ENCODE results near the gene ADAM22. TPM values are rescaled to one million over a fixed set of nuclear protein-coding genes. Genes with fewer than 3 reads are reported as not detected.

Gene ADAM22
- polyA plus RNA-seq, 1 of the 3 experiments (the other 2 are of a cell fraction), result 3.0 TPM

GRCh38 chr7:87966271-87966670, 32.2 kb downstream of the ADAM22 start (continued):
- TF ChIP-seq ZBTB33 (IDR thresholded peaks at IDR 0.05; ENCODE audit: borderline replicate concordance, low read depth) (no peak), MXI1 (IDR thresholded peaks at IDR 0.05; ENCODE audit: low read depth, low read length) (no peak), EZH2phosphoT487 (IDR thresholded peaks at IDR 0.05; ENCODE audit: borderline replicate concordance, low read depth) (no peak), REST (IDR thresholded peaks at IDR 0.05; ENCODE audit: low read depth, low read length) (no peak), IRF3 (IDR thresholded peaks at IDR 0.05; ENCODE audit: low read depth, low read length) (no peak), USF1 (IDR thresholded peaks at IDR 0.05; ENCODE audit: borderline replicate concordance, low read depth) (no peak)

- Histone ChIP-seq H3K79me2 (ENCODE audit: insufficient read depth) (no peaks in the 10 kb centered on the region), H3K4me2 (no peak overlapping the region), H3K4me3 (ENCODE audit: low read depth in 2 of 2, low read length in 1 of 2) (no peak overlapping the region), H2AFZ (ENCODE audit: low read depth) (no peak overlapping the region), H3K9me2 (no peaks in the 10 kb centered on the region), H3F3A (replicated peaks; ENCODE audit: insufficient read depth) (no peaks in the 10 kb centered on the region), H3K9me3 (no peaks in the 10 kb centered on the region), H3K36me3 (replicated peaks in 1 of 2; ENCODE audit: control insufficient read depth in 1 of 2, insufficient read depth in 2 of 2, low read length in 1 of 2) (no peaks in the 10 kb centered on the region), H3K9ac (no peak overlapping the region), H4K20me1 (ENCODE audit: insufficient read depth) (no peaks in the 10 kb centered on the region), H3K27me3 (ENCODE audit: insufficient read depth) (no peaks in the 10 kb centered on the region), H3K4me1 (ENCODE audit: control insufficient read depth in 1 of 2, insufficient read depth in 2 of 2, low read depth in 1 of 2, low read length in 1 of 2) (peaks cover 0 to 12% of the 10 kb centered on the region in 2 experiments; a peak in 2 of 4 replicates), H3K27ac (ENCODE audit: low read depth in 2 of 2, low read length in 1 of 2) (no peak overlapping the region)
- DNase-seq, result no peak
- CTCF ChIA-PET, result no interaction called here
- 78% methylated on average over 1 of the region's 1 CpG for WGBS (ENCODE audit: low lambda C conversion rate)
- POLR2A ChIA-PET, result no interaction called here
- TF ChIP-seq GATA2 (CRISPR knock-in tag; IDR thresholded peaks at IDR 0.05), result no peak
These were observed 34.0 kb downstream of the ADAM22 start for GRCh38 chr7:87968021-87968420.

Data from SK-N-SH (cell line).